SH-SY5Y (cell line): Measurements from ENCODE around the gene CCNH.

ENCODE experiments used
- GATA2 ChIP-seq: IDR thresholded peaks from 2 replicates; pipeline ENCODE4 v1.6.1; 2011; ENCODE audit warnings: mild to moderate bottlenecking, low read depth, low read length
- GATA3 ChIP-seq: IDR thresholded peaks from 2 replicates; pipeline ENCODE4 v1.6.1; 2011; ENCODE audit warnings: low read depth, mild to moderate bottlenecking, low read length, moderate library complexity

Gene CCNH

DNA sequence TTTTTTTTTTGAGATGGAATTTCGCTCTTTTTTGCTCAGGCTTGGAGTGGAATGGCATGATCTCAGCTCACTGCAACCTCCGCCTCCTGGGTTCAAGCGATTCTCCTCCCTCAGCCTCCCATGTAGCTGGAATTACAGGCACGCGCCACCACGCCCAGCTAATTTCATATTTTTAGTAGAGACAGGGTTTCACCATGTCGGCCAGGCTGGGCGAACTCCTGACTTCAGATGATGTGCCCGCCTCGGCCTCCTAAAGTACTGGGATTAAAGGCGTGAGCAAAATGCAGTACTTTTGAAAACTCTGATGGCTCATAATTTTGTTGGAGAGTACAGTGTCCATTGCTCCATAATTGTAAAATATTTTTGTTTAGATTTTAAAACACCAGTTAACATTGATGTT, 52.6 kb downstream of the CCNH start:
- TF ChIP-seq GATA3 (no peak), GATA2 (no peak)

DNA sequence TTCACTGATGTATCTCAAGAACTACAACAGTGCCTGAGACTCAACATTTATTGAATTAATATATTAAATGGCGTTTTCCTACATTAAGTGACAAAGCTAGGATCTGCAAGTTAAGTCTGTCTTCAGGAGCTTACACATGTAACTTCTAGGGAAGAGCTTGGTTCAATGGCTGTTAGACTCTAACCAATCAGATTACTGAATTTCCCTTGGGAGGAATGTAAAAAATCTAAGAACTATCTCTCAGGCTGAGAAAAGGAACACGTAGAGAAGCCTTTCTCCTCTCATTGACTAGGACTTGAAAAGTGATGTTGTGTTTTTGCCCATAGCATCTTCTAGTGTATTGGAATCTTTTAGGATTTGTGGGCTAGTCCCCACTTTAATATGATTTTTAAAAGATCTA, 53.6 kb downstream of the CCNH start:
- TF ChIP-seq GATA3 (no peak), GATA2 (no peak)

DNA sequence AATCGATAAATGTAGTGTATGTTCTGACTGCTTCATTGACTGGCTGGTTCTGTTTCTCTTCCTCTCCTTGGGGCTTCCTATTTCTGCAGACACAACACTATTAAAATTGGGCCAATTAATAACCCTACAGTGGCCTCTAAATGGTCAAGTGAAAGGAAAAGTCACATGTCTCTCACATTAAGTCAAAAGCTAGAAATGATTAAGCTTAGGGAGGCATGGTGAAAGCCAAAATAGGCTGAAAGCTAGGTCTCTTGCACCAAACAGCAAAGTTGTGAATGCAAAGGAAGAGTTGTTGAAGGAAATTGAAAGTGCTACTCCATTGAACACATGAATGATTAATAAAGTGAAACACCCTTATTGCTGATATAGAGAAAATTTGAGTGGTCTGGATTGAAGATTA, 58.2 kb downstream of the CCNH start:
- no peak for TF ChIP-seq GATA3
- TF ChIP-seq GATA2 = no peak

DNA sequence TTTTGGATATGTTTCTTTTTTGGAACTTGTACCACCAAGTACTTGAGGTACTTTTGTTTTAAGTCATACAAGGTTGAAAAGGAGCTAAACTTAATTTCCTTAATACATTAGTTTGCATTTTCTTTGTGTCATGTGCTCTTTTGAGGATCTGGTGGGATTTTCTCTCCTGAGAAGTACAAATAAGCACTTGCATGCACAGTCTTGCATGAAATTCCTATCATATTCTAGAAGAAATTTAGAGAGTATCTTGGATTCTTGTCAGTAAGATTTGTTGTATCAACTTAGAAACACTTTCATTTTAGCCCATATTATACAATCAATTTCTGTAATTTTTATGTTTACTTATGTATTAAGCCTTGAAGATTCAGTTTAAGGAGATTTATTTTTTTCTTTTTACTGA, 64.9 kb downstream of the CCNH start:
- no peak for TF ChIP-seq GATA3
- TF ChIP-seq GATA2 = no peak

DNA sequence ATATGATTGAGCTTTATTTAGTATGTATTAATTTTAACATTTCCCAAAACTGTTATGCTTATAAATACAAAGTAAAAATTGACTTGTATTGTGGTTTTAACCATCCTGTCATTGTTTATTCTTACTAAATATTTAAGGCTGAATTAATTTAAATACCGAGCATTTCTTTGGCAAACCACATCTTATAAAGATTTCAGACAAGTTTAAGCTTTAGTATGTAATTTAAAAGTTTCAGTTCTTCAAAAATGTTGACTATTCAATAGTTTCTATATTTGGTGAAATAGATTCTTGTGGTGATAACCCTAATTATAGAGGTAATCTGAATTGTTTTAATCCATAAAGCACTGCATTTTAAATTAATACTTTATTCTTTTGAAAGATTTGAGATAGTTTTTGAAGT, 65.5 kb downstream of the CCNH start:
- TF ChIP-seq GATA2 = no peak
- TF ChIP-seq GATA3 = no peak
